Measurements from ENCODE around the gene ALK. TPM values are rescaled to one million over a fixed set of nuclear protein-coding genes. Genes with fewer than 3 reads are reported as not detected.

Gene ALK
- total RNA-seq, 4 donors from 2014 or later = 0.32 to 0.42 TPM; not detected in 2

- H3K4me1 ChIP-seq = no peaks in the 10 kb centered on the region
- H3K27me3 ChIP-seq = peaks cover 27% of the 10 kb centered on the region
- no peaks in the 10 kb centered on the region for H3K9me3 ChIP-seq
- no peak overlapping the region for H3K27ac ChIP-seq
- H3K4me3 ChIP-seq = no peak overlapping the region
- no peak for TF ChIP-seq POLR2A (IDR thresholded peaks at IDR 0.05)
- TF ChIP-seq EP300 (IDR thresholded peaks at IDR 0.05) = no peak
- no peak for TF ChIP-seq CTCF (IDR thresholded peaks at IDR 0.05)
- TF ChIP-seq POLR2AphosphoS5 (IDR thresholded peaks at IDR 0.05) = no peak
- DNase-seq (ENCODE audit: low spot score in 2 of 2) = no peak
- H3K36me3 ChIP-seq = no peaks in the 10 kb centered on the region
- WGBS = 73% methylated on average over 10 of the region's 10 CpGs
Measured at GRCh38 chr2:29296585-29296984, 624.8 kb downstream of the ALK start.

DNA sequence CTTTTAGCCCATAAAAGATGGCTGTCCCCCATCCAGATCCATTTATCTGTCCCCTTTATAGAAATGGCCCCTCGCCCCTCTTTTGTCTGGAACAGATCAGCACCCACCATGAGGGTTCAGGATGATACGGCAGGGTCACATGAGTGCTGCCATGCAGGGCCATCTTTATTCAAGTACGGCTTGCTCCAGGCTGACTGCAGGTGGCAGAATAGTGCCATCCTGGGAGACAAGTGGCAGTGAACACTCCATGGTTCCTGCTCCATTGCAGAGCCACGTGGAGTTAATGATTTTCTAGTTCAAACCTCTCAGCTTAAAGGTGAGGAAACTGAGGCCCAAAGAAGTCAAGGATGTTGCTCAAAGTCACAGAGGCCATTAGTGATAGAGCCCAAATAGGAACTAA is 625.5 kb downstream of the ALK start:
- Histone ChIP-seq H3K27me3 (peaks cover 35% of the 10 kb centered on the region), H3K4me1 (no peaks in the 10 kb centered on the region), H3K4me3 (no peak overlapping the region), H3K9me3 (no peaks in the 10 kb centered on the region), H3K27ac (no peak overlapping the region), H3K36me3 (no peaks in the 10 kb centered on the region)
- TF ChIP-seq POLR2A (IDR thresholded peaks at IDR 0.05) = no peak
- TF ChIP-seq EP300 (IDR thresholded peaks at IDR 0.05) = no peak
- no peak for TF ChIP-seq CTCF (IDR thresholded peaks at IDR 0.05)
- no peak for TF ChIP-seq POLR2AphosphoS5 (IDR thresholded peaks at IDR 0.05)
- 54% methylated on average over 4 of the region's 4 CpGs for WGBS
- no peak for DNase-seq (ENCODE audit: low spot score in 2 of 2)

GRCh38 chr2:29293830-29294438 is 627.5 kb downstream of the ALK start:
- WGBS = 16% methylated on average over 5 of the region's 5 CpGs
- no peaks in the 10 kb centered on the region for H3K9me3 ChIP-seq
- H3K4me3 ChIP-seq = no peak overlapping the region
- DNase-seq (ENCODE audit: low spot score in 2 of 2) = no peak
- H3K27me3 ChIP-seq = peaks cover 30% of the 10 kb centered on the region
- H3K4me1 ChIP-seq = no peaks in the 10 kb centered on the region
- TF ChIP-seq CTCF (IDR thresholded peaks at IDR 0.05) (no peak), POLR2AphosphoS5 (IDR thresholded peaks at IDR 0.05) (no peak), EP300 (IDR thresholded peaks at IDR 0.05) (no peak), POLR2A (IDR thresholded peaks at IDR 0.05) (no peak)
- H3K27ac ChIP-seq = no peak overlapping the region
- no peaks in the 10 kb centered on the region for H3K36me3 ChIP-seq

- Histone ChIP-seq H3K36me3 (no peaks in the 10 kb centered on the region), H3K4me1 (no peaks in the 10 kb centered on the region), H3K9me3 (no peaks in the 10 kb centered on the region), H3K27me3 (peaks cover 24% of the 10 kb centered on the region), H3K27ac (no peak overlapping the region), H3K4me3 (no peak overlapping the region)
- no peak for DNase-seq (ENCODE audit: low spot score in 2 of 2)
- WGBS = 65% methylated on average over 8 of the region's 8 CpGs
- no peak for TF ChIP-seq CTCF (IDR thresholded peaks at IDR 0.05)
- TF ChIP-seq EP300 (IDR thresholded peaks at IDR 0.05) = no peak
- TF ChIP-seq POLR2A (IDR thresholded peaks at IDR 0.05) = no peak
- no peak for TF ChIP-seq POLR2AphosphoS5 (IDR thresholded peaks at IDR 0.05)
Measured at GRCh38 chr2:29290293-29291047, 630.9 kb downstream of the ALK start.

GRCh38 chr2:29284671-29285070 is 636.7 kb downstream of the ALK start:
- Histone ChIP-seq H3K4me3 (no peak overlapping the region), H3K36me3 (no peaks in the 10 kb centered on the region), H3K9me3 (no peaks in the 10 kb centered on the region), H3K4me1 (peaks cover 7% of the 10 kb centered on the region), H3K27ac (no peak overlapping the region), H3K27me3 (peaks cover 14% of the 10 kb centered on the region)
- TF ChIP-seq CTCF (IDR thresholded peaks at IDR 0.05) = no peak
- TF ChIP-seq EP300 (IDR thresholded peaks at IDR 0.05) = no peak
- no peak for TF ChIP-seq POLR2A (IDR thresholded peaks at IDR 0.05)
- TF ChIP-seq POLR2AphosphoS5 (IDR thresholded peaks at IDR 0.05) = no peak
- WGBS = 93% methylated on average over 10 of the region's 10 CpGs
- no peak for DNase-seq (ENCODE audit: low spot score in 2 of 2)
